HCT116 (cell line): ENCODE data around the gene COQ3.

Experiments
- CEBPB ChIP-seq: IDR thresholded peaks from 2 replicates; pipeline ENCODE4 v1.6.1; 2012; ENCODE audit warnings: low read depth
- CTCF ChIP-seq, 3 experiments: fragments of 200-600 bp in 1 of 3; sonication (generic) in 1 of 3; IDR thresholded peaks in 2 of 3; conservative IDR thresholded peaks in 1 of 3; 2 replicates each; pipeline ENCODE4 v1.5.1; 2012 to 2017; ENCODE audit warnings: low read depth in 2 of 3, low read length in 2 of 3, antibody characterized with exemption in 1 of 3, borderline replicate concordance in 1 of 3, control low read depth in 1 of 3, mild to moderate bottlenecking in 1 of 3, mixed read lengths in 1 of 3, mixed run types in 1 of 3, moderate library complexity in 1 of 3; ENCODE audit not compliant: insufficient read depth in 1 of 3
- EZH2 ChIP-seq: fragments of 200-600 bp; sonication (generic); IDR thresholded peaks from 2 replicates; pipeline ENCODE4 v1.6.1; 2017; ENCODE audit warnings: antibody characterized with exemption, mixed run types
- JUND ChIP-seq: IDR thresholded peaks from 2 replicates; pipeline ENCODE4 v1.6.1; 2012
- MAX ChIP-seq: IDR thresholded peaks from 2 replicates; pipeline ENCODE4 v1.6.1; 2012
- POLR2A ChIP-seq: IDR thresholded peaks from 2 replicates; pipeline ENCODE4 v1.7.0; 2011; ENCODE audit warnings: borderline replicate concordance; ENCODE audit not compliant: insufficient read depth, insufficient read length; ENCODE audit errors: extremely low read depth
- POLR2AphosphoS5 ChIP-seq: IDR thresholded peaks from 2 replicates; pipeline ENCODE4 v1.6.1; 2011; ENCODE audit warnings: mild to moderate bottlenecking, low read depth, low read length, moderate library complexity
- RAD21 ChIP-seq: IDR thresholded peaks from 2 replicates; pipeline ENCODE4 v1.6.1; 2012; ENCODE audit warnings: low read depth, mild to moderate bottlenecking
- SIN3A ChIP-seq: IDR thresholded peaks from 2 replicates; pipeline ENCODE4 v1.6.1; 2012; ENCODE audit warnings: low read depth
- SP1 ChIP-seq: IDR thresholded peaks from 2 replicates; pipeline ENCODE4 v1.6.1; 2012; ENCODE audit warnings: low read depth
- YY1 ChIP-seq: IDR thresholded peaks from 2 replicates; pipeline ENCODE4 v1.6.1; 2011; ENCODE audit warnings: low read length, low read depth, moderate library complexity, mild to moderate bottlenecking; ENCODE audit not compliant: insufficient replicate concordance; ENCODE audit errors: extremely low read depth
- ZNF274 ChIP-seq: fragments of 200-500 bp; sonication (Bioruptor generic); IDR thresholded peaks from 2 replicates; pipeline ENCODE4 v1.6.1; 2014; ENCODE audit warnings: mild to moderate bottlenecking, low read depth, low read length, inconsistent platforms

- TF ChIP-seq CTCF (IDR thresholded peaks at IDR 0.05 in 2 of 3, conservative IDR thresholded peaks at IDR 0.05 in 1 of 3; ENCODE audit: borderline replicate concordance in 1 of 3, insufficient read depth in 1 of 3, low read depth in 2 of 3, low read length in 2 of 3) (no peak), SIN3A (peak; percentile 16; the same call in 1 of the 2 replicates), RAD21 (no peak), EZH2 (no peak), ZNF274 (no peak), MAX (no peak), CEBPB (no peak), POLR2AphosphoS5 (peak; percentile 73), SP1 (no peak), POLR2A (peak; percentile 72), YY1 (peak; percentile 82), JUND (no peak)
These were observed at the start of gene COQ3 for GRCh38 chr6:99393698-99394531.
